Measurements from ENCODE around the gene YEATS2. TPM values are rescaled to one million over a fixed set of nuclear protein-coding genes. Genes with fewer than 3 reads are reported as not detected.

Gene YEATS2
- total and polyA plus RNA-seq, 2 of the 4 experiments (the other 2 are of a cell fraction), result 30.1 to 43.0 TPM

DNA sequence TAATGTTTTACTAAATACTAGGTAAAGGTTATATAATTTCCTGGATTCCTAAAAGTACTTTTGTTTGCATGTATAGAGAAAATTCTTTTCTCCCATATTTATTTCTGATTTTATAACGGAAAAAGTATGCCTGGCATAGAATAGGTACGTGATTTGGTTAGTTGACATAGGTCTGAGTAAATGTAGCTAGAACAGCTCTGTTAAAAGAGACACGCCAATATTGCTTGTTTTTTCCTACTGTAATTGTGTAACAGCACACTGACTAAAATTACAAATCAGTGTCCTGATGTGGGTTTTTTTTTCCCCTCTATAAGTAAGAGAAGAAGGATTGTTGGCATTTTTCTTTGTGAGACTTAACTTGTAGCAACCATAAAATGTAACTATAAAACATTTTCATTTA, 35.5 kb upstream of the YEATS2 start:
- WGBS, 2 experiments (ENCODE audit: extremely low coverage in 2 of 2, insufficient read length in 1 of 2), result no CpG with 5 or more reads among the region's 3 CpGs
- H3K23ac ChIP-seq (ENCODE audit: low read depth, low read length), result no peak overlapping the region
- dilution Hi-C loops (cut with HindIII; ENCODE audit: low sequenced_read_pairs, unreplicated experiment), result no loop called here
- no TSS peak for BruUV-seq (replicated peaks)
- no peak overlapping the region for H4K8ac ChIP-seq (ENCODE audit: low read depth in 2 of 2, low read length in 2 of 2)
- no peaks in the 10 kb centered on the region; a peak in 1 of 4 replicates for H3K79me1 ChIP-seq (ENCODE audit: low read depth in 1 of 2, low read length in 2 of 2)
- no peak overlapping the region for H4K5ac ChIP-seq (ENCODE audit: low read depth, low read length)
- H3K9me1 ChIP-seq (ENCODE audit: insufficient read depth, low read length), result peaks cover 3% of the 10 kb centered on the region; the same call in 1 of the 2 replicates
- H3K18ac ChIP-seq (ENCODE audit: low read depth, low read length), result no peak overlapping the region
- no peak overlapping the region for H3K4me2 ChIP-seq (ENCODE audit: low read depth, low read length)
- H2AK9ac ChIP-seq (replicated peaks; ENCODE audit: low read depth, low read length, poor library complexity), result no peak overlapping the region
- H3K9ac ChIP-seq (ENCODE audit: low read depth, low read length), result no peak overlapping the region
- peaks cover 21% of the 10 kb centered on the region for H3K36me3 ChIP-seq (ENCODE audit: control insufficient read depth, insufficient read depth, low read length)
- no peaks in the 10 kb centered on the region; the same call in 1 of the 2 replicates for H3K9me3 ChIP-seq (ENCODE audit: control insufficient read depth, insufficient read depth, low read length)
- no peak overlapping the region for H2AFZ ChIP-seq (replicated peaks; ENCODE audit: low read length, poor library complexity)
- H4K20me1 ChIP-seq (ENCODE audit: insufficient read depth, low read length), result 0 out of 2 replicates have a peak, but pooled peaks cover 2% of the 10 kb centered on the region
- H2BK15ac ChIP-seq (ENCODE audit: low read depth, low read length), result no peak overlapping the region
- H3K27me3 ChIP-seq (ENCODE audit: control insufficient read depth, insufficient read depth, low read length), result no peaks in the 10 kb centered on the region
- DNase-seq, result no peak
- in situ Hi-C loops (cut with MboI; ENCODE audit: low sequenced_read_pairs), result no loop called here
- no peak overlapping the region for H3K56ac ChIP-seq (ENCODE audit: extremely low read depth, insufficient read depth, low read length)
- no peak overlapping the region for H2BK120ac ChIP-seq (ENCODE audit: low read depth, low read length)
- no peaks in the 10 kb centered on the region; the same call in none of the 2 replicates for H3K4me1 ChIP-seq (ENCODE audit: control insufficient read depth, insufficient read depth, low read length)
- no peak overlapping the region for H3K27ac ChIP-seq (ENCODE audit: insufficient read depth, low read length)
- POLR2A ChIA-PET (ENCODE audit: unreplicated experiment), result no interaction called here
- no peak for TF ChIP-seq FOS (IDR thresholded peaks at IDR 0.05; ENCODE audit: low read depth, low read length)
- no peak for TF ChIP-seq MAZ (IDR thresholded peaks at IDR 0.05; ENCODE audit: borderline replicate concordance, low read depth, low read length)
- TF ChIP-seq, protein P1, sequence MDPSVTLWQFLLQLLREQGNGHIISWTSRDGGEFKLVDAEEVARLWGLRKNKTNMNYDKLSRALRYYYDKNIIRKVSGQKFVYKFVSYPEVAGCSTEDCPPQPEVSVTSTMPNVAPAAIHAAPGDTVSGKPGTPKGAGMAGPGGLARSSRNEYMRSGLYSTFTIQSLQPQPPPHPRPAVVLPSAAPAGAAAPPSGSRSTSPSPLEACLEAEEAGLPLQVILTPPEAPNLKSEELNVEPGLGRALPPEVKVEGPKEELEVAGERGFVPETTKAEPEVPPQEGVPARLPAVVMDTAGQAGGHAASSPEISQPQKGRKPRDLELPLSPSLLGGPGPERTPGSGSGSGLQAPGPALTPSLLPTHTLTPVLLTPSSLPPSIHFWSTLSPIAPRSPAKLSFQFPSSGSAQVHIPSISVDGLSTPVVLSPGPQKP (IDR thresholded peaks at IDR 0.05; ENCODE audit: borderline replicate concordance, low read depth, low read length), result no peak
- TF ChIP-seq RFX5 (IDR thresholded peaks at IDR 0.05; ENCODE audit: low read depth, low read length), result no peak
- H3K4me3 ChIP-seq (ENCODE audit: insufficient read depth, low read depth, low read length), result no peak overlapping the region
- H2AK5ac ChIP-seq (ENCODE audit: low read depth, low read length), result no peak overlapping the region
- ATAC-seq (ENCODE audit: low read depth), result no peak
- no peak overlapping the region for H4K91ac ChIP-seq (ENCODE audit: insufficient read depth, low read depth, low read length)
- intact Hi-C loops (cut with micrococcal nuclease), result no loop called here
- no peak overlapping the region for H3K4ac ChIP-seq (ENCODE audit: low read depth, low read length)
- no peak overlapping the region for H2BK20ac ChIP-seq (ENCODE audit: low read depth, low read length)
- H3K14ac ChIP-seq (replicated peaks; ENCODE audit: low read depth, low read length), result no peak overlapping the region
- CTCF ChIA-PET, result interaction anchor here (0.7 kb wide), 1 partner anchor 182 kb away, joined by 3 read pairs; no protein-coding TSS in a partner anchor
- no peak overlapping the region for H2BK5ac ChIP-seq (ENCODE audit: low read depth, low read length, poor library complexity, severe bottlenecking)

Data from IMR-90 (cell line).